Mesendoderm (in vitro differentiated cells): Measurements from ENCODE around the gene VTI1A.

Source experiments
- DNase-seq: peaks from one replicate; pipeline ENCODE4 v3.0.0; 2013
- H2AK5ac ChIP-seq: 2 replicates; pipeline ENCODE4 v1.6.1; 2013; ENCODE audit warnings: low read length, inconsistent platforms
- H2BK120ac ChIP-seq: 2 replicates; pipeline ENCODE4 v1.6.1; 2013; ENCODE audit warnings: low read depth, mild to moderate bottlenecking, low read length, moderate library complexity, mixed read lengths
- H2BK15ac ChIP-seq: replicated peaks from 2 replicates; pipeline ENCODE4 v1.6.1; 2013; ENCODE audit warnings: low read depth, mild to moderate bottlenecking, moderate library complexity
- H2BK5ac ChIP-seq: 2 replicates; pipeline ENCODE4 v1.6.1; 2013; ENCODE audit warnings: low read length, inconsistent platforms
- H3K18ac ChIP-seq: 2 replicates; pipeline ENCODE4 v1.6.1; 2013; ENCODE audit warnings: mild to moderate bottlenecking, low read length, mixed read lengths
- H3K23ac ChIP-seq: one replicate; pipeline ENCODE4 v1.6.1; 2013; ENCODE audit warnings: low read length
- H3K27ac ChIP-seq: 2 replicates; pipeline ENCODE4 v1.5.1; 2013; ENCODE audit warnings: low read depth, mild to moderate bottlenecking, inconsistent platforms, low read length, moderate library complexity
- H3K27me3 ChIP-seq: 2 replicates; pipeline ENCODE4 v1.6.1; 2013; ENCODE audit warnings: low read length, control low read depth, mild to moderate bottlenecking, inconsistent platforms; ENCODE audit not compliant: insufficient read depth, poor library complexity
- H3K36me3 ChIP-seq: 2 replicates; pipeline ENCODE4 v1.6.1; 2013; ENCODE audit warnings: low read length, inconsistent platforms; ENCODE audit not compliant: control insufficient read depth, insufficient read depth
- H3K4ac ChIP-seq: one replicate; pipeline ENCODE4 v1.6.1; 2013; ENCODE audit warnings: low read depth, mild to moderate bottlenecking, low read length, moderate library complexity
- H3K4me1 ChIP-seq: 2 replicates; pipeline ENCODE4 v1.6.1; 2013; ENCODE audit warnings: low read depth, low read length, inconsistent platforms; ENCODE audit not compliant: control insufficient read depth
- H3K4me2 ChIP-seq: 2 replicates; pipeline ENCODE4 v1.6.1; 2013; ENCODE audit warnings: low read length
- H3K4me3 ChIP-seq: 2 replicates; pipeline ENCODE4 v1.5.1; 2013; ENCODE audit warnings: mild to moderate bottlenecking, low read length
- H3K56ac ChIP-seq: one replicate; pipeline ENCODE4 v1.6.1; 2013; ENCODE audit warnings: low read length
- H3K79me1 ChIP-seq: 2 replicates; pipeline ENCODE4 v1.6.1; 2013; ENCODE audit warnings: low read length, inconsistent platforms
- H3K79me2 ChIP-seq: 2 replicates; pipeline ENCODE4 v1.6.1; 2013; ENCODE audit warnings: mild to moderate bottlenecking, low read length; ENCODE audit not compliant: control insufficient read depth, insufficient read depth
- H3K9ac ChIP-seq: 2 replicates; pipeline ENCODE4 v1.6.1; 2013; ENCODE audit warnings: low read length, inconsistent platforms
- H4K5ac ChIP-seq: one replicate; pipeline ENCODE4 v1.6.1; 2013; ENCODE audit warnings: low read length
- H4K8ac ChIP-seq: one replicate; pipeline ENCODE4 v1.6.1; 2013; ENCODE audit warnings: low read depth, mild to moderate bottlenecking, control low read depth, low read length, moderate library complexity
- WGBS: extraction: QIAGEN DNeasy Blood & Tissue Kit; methylation state at CpG from one replicate; pipeline ENCODE4 v1.1.7; 2013; ENCODE audit warnings: low lambda C conversion rate, missing lambda C conversion rate; ENCODE audit not compliant: insufficient coverage; ENCODE audit errors: extremely low coverage; 5-methylcytosine and 5-hydroxymethylcytosine counted together

The VTI1A gene

DNA sequence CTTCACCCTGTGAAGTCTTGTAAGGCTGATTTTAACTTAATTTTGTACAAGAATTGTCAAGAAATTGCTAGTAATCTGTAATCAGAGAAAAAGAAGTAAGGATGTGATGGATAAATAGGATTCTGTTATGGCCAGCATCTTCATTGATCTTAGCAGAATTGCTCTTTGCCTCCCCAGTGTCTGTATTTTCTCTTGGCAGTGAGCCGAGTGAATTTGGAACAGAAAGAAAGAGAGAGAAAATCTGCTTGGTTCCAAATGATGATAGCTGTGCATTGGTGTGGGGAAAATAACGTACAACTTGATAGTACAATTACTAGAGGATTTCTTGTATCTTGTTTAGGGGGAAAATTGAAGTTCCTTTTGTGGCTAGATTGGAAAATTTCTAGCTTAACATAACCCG, 34.6 kb downstream of the VTI1A start:
- WGBS = no CpG with 5 or more reads among the region's 3 CpGs
- no peak overlapping the region for H3K4me2 ChIP-seq
- no peak overlapping the region for H4K5ac ChIP-seq
- no peaks in the 10 kb centered on the region for H3K4me1 ChIP-seq
- no peak overlapping the region for H3K18ac ChIP-seq
- no peak overlapping the region for H3K23ac ChIP-seq
- H2BK5ac ChIP-seq = no peak overlapping the region
- no peak for DNase-seq
- H2BK15ac ChIP-seq = no peak overlapping the region
- no peak overlapping the region for H3K27ac ChIP-seq
- peaks cover 3% of the 10 kb centered on the region for H3K79me1 ChIP-seq
- H3K79me2 ChIP-seq = no peaks in the 10 kb centered on the region
- no peak overlapping the region for H4K8ac ChIP-seq
- H3K4ac ChIP-seq = no peak overlapping the region
- no peak overlapping the region for H3K9ac ChIP-seq
- H3K56ac ChIP-seq = no peak overlapping the region
- H3K27me3 ChIP-seq = no peaks in the 10 kb centered on the region
- no peaks in the 10 kb centered on the region for H3K36me3 ChIP-seq
- no peak overlapping the region for H2AK5ac ChIP-seq
- no peak overlapping the region for H3K4me3 ChIP-seq
- no peak overlapping the region for H2BK120ac ChIP-seq

DNA sequence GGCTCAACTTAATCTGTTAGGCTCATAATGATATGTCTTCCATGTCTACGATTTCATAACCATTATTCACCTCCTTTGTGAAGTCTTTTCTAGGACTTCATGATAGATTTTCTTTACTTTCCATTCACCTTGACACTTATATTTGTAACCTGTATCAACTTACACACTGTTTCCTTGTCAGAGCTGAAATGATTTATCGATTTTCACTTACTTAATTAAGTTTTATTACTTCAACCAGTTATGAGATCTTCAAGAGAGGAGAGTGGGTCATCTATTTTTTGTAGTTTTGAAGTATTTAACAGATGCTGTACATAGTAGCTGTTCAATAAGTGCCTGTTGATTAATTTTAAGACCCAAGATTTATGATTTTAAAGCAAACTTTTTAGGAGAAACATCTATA, 37.4 kb downstream of the VTI1A start:
- Histone ChIP-seq H3K4ac (no peak overlapping the region), H2BK120ac (no peak overlapping the region), H3K4me3 (no peak overlapping the region), H4K8ac (no peak overlapping the region), H3K4me2 (no peak overlapping the region), H3K9ac (no peak overlapping the region), H3K79me1 (peaks cover 3% of the 10 kb centered on the region), H3K18ac (no peak overlapping the region), H3K23ac (no peak overlapping the region), H4K5ac (no peak overlapping the region), H3K56ac (no peak overlapping the region), H3K4me1 (no peaks in the 10 kb centered on the region), H3K79me2 (no peaks in the 10 kb centered on the region), H2BK5ac (no peak overlapping the region), H3K27me3 (no peaks in the 10 kb centered on the region), H3K36me3 (no peaks in the 10 kb centered on the region), H2AK5ac (no peak overlapping the region), H2BK15ac (no peak overlapping the region), H3K27ac (no peak overlapping the region)
- WGBS = no CpG with 5 or more reads among the region's 2 CpGs
- no peak for DNase-seq

- Histone ChIP-seq H2BK15ac (no peak overlapping the region), H3K4me3 (no peak overlapping the region), H3K56ac (no peak overlapping the region), H4K8ac (no peak overlapping the region), H3K18ac (no peak overlapping the region), H3K79me2 (no peaks in the 10 kb centered on the region), H2BK120ac (no peak overlapping the region), H3K27ac (no peak overlapping the region), H4K5ac (no peak overlapping the region), H3K36me3 (no peaks in the 10 kb centered on the region), H2BK5ac (no peak overlapping the region), H3K4me2 (no peak overlapping the region), H3K79me1 (no peaks in the 10 kb centered on the region), H2AK5ac (no peak overlapping the region), H3K27me3 (no peaks in the 10 kb centered on the region), H3K23ac (no peak overlapping the region), H3K9ac (no peak overlapping the region), H3K4ac (no peak overlapping the region), H3K4me1 (peaks cover 3% of the 10 kb centered on the region)
- no peak for DNase-seq
Observed at GRCh38 chr10:112487964-112488363, 40.9 kb downstream of the VTI1A start.

GRCh38 chr10:112490545-112490944, 43.5 kb downstream of the VTI1A start:
- Histone ChIP-seq H2BK15ac (no peak overlapping the region), H3K36me3 (no peaks in the 10 kb centered on the region), H3K18ac (peak overlapping the region; percentile 51), H3K27me3 (no peaks in the 10 kb centered on the region), H3K23ac (no peak overlapping the region), H3K27ac (no peak overlapping the region), H3K4me1 (peaks cover 3% of the 10 kb centered on the region), H2BK120ac (no peak overlapping the region), H3K4me3 (no peak overlapping the region), H3K56ac (no peak overlapping the region), H4K8ac (no peak overlapping the region), H3K4me2 (no peak overlapping the region), H4K5ac (no peak overlapping the region), H3K79me1 (no peaks in the 10 kb centered on the region), H3K9ac (no peak overlapping the region), H3K4ac (no peak overlapping the region), H3K79me2 (no peaks in the 10 kb centered on the region), H2BK5ac (no peak overlapping the region), H2AK5ac (no peak overlapping the region)
- WGBS = no CpG with 5 or more reads among the region's 2 CpGs
- DNase-seq = peak; percentile 82

GRCh38 chr10:112491144-112491543, 44.1 kb downstream of the VTI1A start:
- Histone ChIP-seq H3K27ac (no peak overlapping the region), H3K18ac (no peak overlapping the region), H3K79me1 (no peaks in the 10 kb centered on the region), H4K5ac (no peak overlapping the region), H4K8ac (no peak overlapping the region), H3K4me3 (no peak overlapping the region), H2BK120ac (no peak overlapping the region), H3K27me3 (no peaks in the 10 kb centered on the region), H3K36me3 (no peaks in the 10 kb centered on the region), H3K9ac (no peak overlapping the region), H2AK5ac (no peak overlapping the region), H2BK5ac (no peak overlapping the region), H3K4me1 (peaks cover 3% of the 10 kb centered on the region), H3K4ac (no peak overlapping the region), H3K23ac (no peak overlapping the region), H3K56ac (no peak overlapping the region), H3K4me2 (no peak overlapping the region), H2BK15ac (no peak overlapping the region), H3K79me2 (no peaks in the 10 kb centered on the region)
- DNase-seq = peak; percentile 53

GRCh38 chr10:112492736-112493135, 45.7 kb downstream of the VTI1A start:
- no peaks in the 10 kb centered on the region for H3K79me1 ChIP-seq
- no peak overlapping the region for H3K4ac ChIP-seq
- no peak overlapping the region for H3K4me2 ChIP-seq
- no peak overlapping the region for H3K23ac ChIP-seq
- H3K18ac ChIP-seq = no peak overlapping the region
- DNase-seq = no peak
- no peaks in the 10 kb centered on the region for H3K36me3 ChIP-seq
- H2AK5ac ChIP-seq = no peak overlapping the region
- no peaks in the 10 kb centered on the region for H3K27me3 ChIP-seq
- no peak overlapping the region for H3K56ac ChIP-seq
- H2BK5ac ChIP-seq = no peak overlapping the region
- H2BK15ac ChIP-seq = no peak overlapping the region
- H2BK120ac ChIP-seq = no peak overlapping the region
- H3K27ac ChIP-seq = no peak overlapping the region
- no peak overlapping the region for H4K8ac ChIP-seq
- no CpG with 5 or more reads among the region's 6 CpGs for WGBS
- peaks cover 3% of the 10 kb centered on the region for H3K4me1 ChIP-seq
- no peak overlapping the region for H3K4me3 ChIP-seq
- no peak overlapping the region for H3K9ac ChIP-seq
- H4K5ac ChIP-seq = no peak overlapping the region
- H3K79me2 ChIP-seq = no peaks in the 10 kb centered on the region
